ENCODE data around the gene HK3. TPM values are rescaled to one million over a fixed set of nuclear protein-coding genes. Genes with fewer than 3 reads are reported as not detected.

HK3 gene
- total and polyA plus RNA-seq, 2 of the 8 experiments (the other 6 are each of a cell fraction or from before 2014, with no cell fraction given), result not detected

DNA sequence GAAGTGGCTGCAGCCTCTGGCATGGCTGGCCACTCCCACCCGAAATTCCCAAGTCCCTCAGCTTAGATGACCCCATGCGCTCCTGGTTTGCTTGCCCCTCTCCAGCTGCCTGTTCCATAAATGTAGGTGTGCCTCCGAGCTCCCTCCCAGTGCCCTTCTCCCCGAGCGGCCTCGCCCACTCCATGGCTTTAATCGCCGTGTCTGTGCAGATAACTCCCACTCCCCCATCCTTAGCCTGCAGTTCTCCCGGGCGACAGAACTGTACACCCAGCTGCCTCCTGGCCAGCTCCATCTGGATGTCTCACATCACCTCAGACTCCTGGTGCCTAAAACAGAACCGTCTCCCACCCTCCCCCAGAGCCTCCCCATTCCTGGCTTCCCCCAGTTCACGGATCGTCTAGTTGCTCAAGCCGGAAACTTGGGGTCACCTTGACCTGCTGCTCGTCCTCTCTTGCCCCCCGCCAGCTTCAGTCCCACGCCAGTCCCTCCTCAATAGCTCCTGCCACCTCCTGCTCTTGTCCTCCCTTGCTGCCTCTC is 24.1 kb downstream of the HK3 start:
- H3K36me3 ChIP-seq (ENCODE audit: control insufficient read depth in 2 of 4, insufficient read depth in 4 of 4, low read length in 3 of 4), result no peaks in the 10 kb centered on the region
- no peak for DNase-seq (ENCODE audit: low read depth in 1 of 2, low spot score in 2 of 2)
- FAIRE-seq, result no peak
- WGBS, 2 experiments (ENCODE audit: extremely low coverage in 1 of 2, insufficient coverage in 1 of 2, insufficient read length in 1 of 2, insufficient replicate concordance in 2 of 2, low coverage in 1 of 2, low lambda C conversion rate in 2 of 2, missing lambda C conversion rate in 1 of 2), result 86% methylated on average over 17 of the region's 17 CpGs; no CpG with 5 or more reads in 1 of the 2 experiments
- no peak overlapping the region for H3K23ac ChIP-seq (ENCODE audit: insufficient read length)
- H3K4me3 ChIP-seq (ENCODE audit: extremely low read depth in 1 of 4, insufficient read depth in 2 of 4, low read depth in 3 of 4, low read length in 4 of 4), result no peak overlapping the region
- no peak overlapping the region for H2BK120ac ChIP-seq (replicated peaks; ENCODE audit: low read depth, low read length)
- no peak overlapping the region for H3K14ac ChIP-seq (ENCODE audit: insufficient read length)
- H3K9me3 ChIP-seq (ENCODE audit: insufficient read depth in 2 of 2, low read depth in 1 of 2, low read length in 1 of 2), result no peaks in the 10 kb centered on the region
- no peak overlapping the region for H3K56ac ChIP-seq (replicated peaks; ENCODE audit: insufficient read length, low read depth, low read length)
- no peaks in the 10 kb centered on the region for H3K27me3 ChIP-seq (replicated peaks in 1 of 4; ENCODE audit: control insufficient read depth in 3 of 4, extremely low read depth in 1 of 4, insufficient read depth in 3 of 4, low read length in 3 of 4)
- H2BK20ac ChIP-seq (ENCODE audit: low read length), result no peak overlapping the region
- H2AFZ ChIP-seq (ENCODE audit: low read length), result no peak overlapping the region
- H3K4me2 ChIP-seq (ENCODE audit: insufficient read depth in 1 of 2, low read depth in 2 of 2, low read length in 2 of 2), result no peak overlapping the region
- H4K8ac ChIP-seq (ENCODE audit: extremely low read depth, insufficient read depth, low read length), result peak overlapping the region; percentile 51; the same call in 1 of the 2 replicates
- H2AK5ac ChIP-seq (ENCODE audit: low read depth, low read length), result no peak overlapping the region
- H2BK5ac ChIP-seq (ENCODE audit: low read depth, low read length), result peak overlapping the region; percentile 5; the same call in 1 of the 2 replicates
- no peak overlapping the region for H3K27ac ChIP-seq (ENCODE audit: low read depth, low read length)
- H2BK15ac ChIP-seq (ENCODE audit: low read length), result no peak overlapping the region
- peaks cover 0 to 4% (median 1%) of the 10 kb centered on the region in 4 experiments; a peak in 4 of 7 replicates for H3K4me1 ChIP-seq (replicated peaks in 1 of 4; ENCODE audit: control insufficient read depth in 3 of 4, insufficient read depth in 4 of 4, low read length in 3 of 4)
- H4K91ac ChIP-seq (replicated peaks; ENCODE audit: insufficient read length, low read length), result no peak overlapping the region
- TF ChIP-seq CBX8 (IDR thresholded peaks at IDR 0.05; ENCODE audit: borderline replicate concordance, low read depth, low read length) (no peak), NANOG (IDR thresholded peaks at IDR 0.05; ENCODE audit: insufficient read depth, low read depth, low read length, poor library complexity, severe bottlenecking) (no peak), CHD2 (IDR thresholded peaks at IDR 0.05; ENCODE audit: low read length) (no peak), PHF8 (conservative IDR thresholded peaks at IDR 0.05; ENCODE audit: low read depth, low read length) (no peak), KDM5A (IDR thresholded peaks at IDR 0.05; ENCODE audit: low read length) (no peak)
- TF ChIP-seq, protein P1, sequence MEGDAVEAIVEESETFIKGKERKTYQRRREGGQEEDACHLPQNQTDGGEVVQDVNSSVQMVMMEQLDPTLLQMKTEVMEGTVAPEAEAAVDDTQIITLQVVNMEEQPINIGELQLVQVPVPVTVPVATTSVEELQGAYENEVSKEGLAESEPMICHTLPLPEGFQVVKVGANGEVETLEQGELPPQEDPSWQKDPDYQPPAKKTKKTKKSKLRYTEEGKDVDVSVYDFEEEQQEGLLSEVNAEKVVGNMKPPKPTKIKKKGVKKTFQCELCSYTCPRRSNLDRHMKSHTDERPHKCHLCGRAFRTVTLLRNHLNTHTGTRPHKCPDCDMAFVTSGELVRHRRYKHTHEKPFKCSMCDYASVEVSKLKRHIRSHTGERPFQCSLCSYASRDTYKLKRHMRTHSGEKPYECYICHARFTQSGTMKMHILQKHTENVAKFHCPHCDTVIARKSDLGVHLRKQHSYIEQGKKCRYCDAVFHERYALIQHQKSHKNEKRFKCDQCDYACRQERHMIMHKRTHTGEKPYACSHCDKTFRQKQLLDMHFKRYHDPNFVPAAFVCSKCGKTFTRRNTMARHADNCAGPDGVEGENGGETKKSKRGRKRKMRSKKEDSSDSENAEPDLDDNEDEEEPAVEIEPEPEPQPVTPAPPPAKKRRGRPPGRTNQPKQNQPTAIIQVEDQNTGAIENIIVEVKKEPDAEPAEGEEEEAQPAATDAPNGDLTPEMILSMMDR (IDR thresholded peaks at IDR 0.05; ENCODE audit: control extremely low read depth in 1 of 3, insufficient read depth in 1 of 3, low read depth in 1 of 3, low read length in 3 of 3), result no peak
- no peak overlapping the region for H4K5ac ChIP-seq (ENCODE audit: insufficient read length, low read depth, low read length)
- no peaks in the 10 kb centered on the region for H3K23me2 ChIP-seq (ENCODE audit: low read depth, low read length)
- H4K20me1 ChIP-seq (replicated peaks in 1 of 2; ENCODE audit: control insufficient read depth in 1 of 2, insufficient read depth in 2 of 2, low read length in 2 of 2), result no peaks in the 10 kb centered on the region
- no peak overlapping the region for H3K4ac ChIP-seq (replicated peaks; ENCODE audit: insufficient read length, low read depth, low read length)
- H3K79me2 ChIP-seq (ENCODE audit: control insufficient read depth in 1 of 2, insufficient read depth in 2 of 2, low read length in 2 of 2), result no peaks in the 10 kb centered on the region
- H3K9ac ChIP-seq (replicated peaks in 1 of 4; ENCODE audit: extremely low read depth in 1 of 4, low read depth in 3 of 4, low read length in 3 of 4), result no peak overlapping the region
- no peak overlapping the region; the same call in 1 of the 2 replicates for H3K18ac ChIP-seq (ENCODE audit: extremely low read depth, low read length)
- H3K79me1 ChIP-seq (ENCODE audit: low read depth, low read length), result no peaks in the 10 kb centered on the region
- no peak overlapping the region for H2BK12ac ChIP-seq (ENCODE audit: low read depth, low read length)
- POLR2A ChIA-PET (ENCODE audit: partially characterized antibody), result interaction anchor here (1.3 to 1.6 kb wide), 3 partner anchors 9 to 58 kb away, joined by 3 to 6 read pairs (median 5); no protein-coding TSS in a partner anchor
- CTCF ChIA-PET (ENCODE audit: partially characterized antibody), result interaction anchor here (0.7 to 7.2 kb wide), 18 partner anchors 9 to 218 kb away, joined by 3 to 39 read pairs (median 3); no protein-coding TSS in a partner anchor

Measured in H1 (cell line).